Kidney capillary endothelial cell (primary cell): Measurements from ENCODE around the gene KCTD1.
A peak's percentile ranks its signal among the peaks of the same experiment; 100 is the strongest.

Experiments
- DNase-seq: peaks from one replicate; pipeline ENCODE4 v3.0.0-alpha.2; 2018; ENCODE audit warnings: low spot score

The KCTD1 gene

GRCh38 chr18:26548415-26549262 lies at the start of gene KCTD1:
TSS of gene KCTD1 (minus strand) at chr18:26548553. CDS start at chr18:26548536, 17 bp downstream.
- DNase-seq = peak; percentile 85

GRCh38 chr18:26593365-26594320 lies 45.3 kb upstream of the KCTD1 start:
- no peak for DNase-seq

- DNase-seq = no peak
Measured at GRCh38 chr18:26584745-26585144, 36.4 kb upstream of the KCTD1 start.

- no peak for DNase-seq
Measured at GRCh38 chr18:26579941-26580618, 31.7 kb upstream of the KCTD1 start.

- DNase-seq = no peak
Measured at GRCh38 chr18:26575865-26576217, 27.5 kb upstream of the KCTD1 start.

- DNase-seq = no peak
Measured at GRCh38 chr18:26574958-26575864, 26.9 kb upstream of the KCTD1 start.

GRCh38 chr18:26568926-26569665 lies 20.7 kb upstream of the KCTD1 start:
- DNase-seq = no peak

GRCh38 chr18:26568513-26568912 lies 20.2 kb upstream of the KCTD1 start:
- DNase-seq = no peak

- no peak for DNase-seq
Measured at GRCh38 chr18:26566874-26567555, 18.7 kb upstream of the KCTD1 start.

GRCh38 chr18:26565514-26565913 lies 17.2 kb upstream of the KCTD1 start:
- DNase-seq = no peak

- no peak for DNase-seq
Measured at GRCh38 chr18:26563024-26563423, 14.7 kb upstream of the KCTD1 start.

- no peak for DNase-seq
Measured at GRCh38 chr18:26562568-26562967, 14.2 kb upstream of the KCTD1 start.

- DNase-seq = no peak
Measured at GRCh38 chr18:26561769-26562168, 13.4 kb upstream of the KCTD1 start.

GRCh38 chr18:26556573-26556972 lies 8.2 kb upstream of the KCTD1 start:
- no peak for DNase-seq

- no peak for DNase-seq
Measured at GRCh38 chr18:26555804-26556553, 7.6 kb upstream of the KCTD1 start.

GRCh38 chr18:26553943-26554342 lies 5.6 kb upstream of the KCTD1 start:
- no peak for DNase-seq

GRCh38 chr18:26551695-26552081 lies 3.3 kb upstream of the KCTD1 start:
- DNase-seq = no peak

GRCh38 chr18:26550998-26551694 lies 2.8 kb upstream of the KCTD1 start:
- no peak for DNase-seq
